Prostate gland (tissue), 2 donors: Measurements from ENCODE around the gene BZW2.

Source experiments
- POLR2A ChIP-seq: fragments of 450-650 bp; IDR thresholded peaks from one replicate; pipeline ENCODE4 v1.6.1; 2016; ENCODE audit warnings: antibody characterized with exemption, mild to moderate bottlenecking
- TF ChIP-seq, protein P1 (sequence below), 4 experiments: fragments of 200-600 bp in 2 of 4; fragments of 450-650 bp in 2 of 4; sonication (generic) in 2 of 4; IDR thresholded peaks; 1 replicate in 3 of 4; 2 replicates in 1 of 4; pipeline ENCODE4 v1.5.1; 2016 to 2019; ENCODE audit warnings: antibody characterized with exemption in 4 of 4, mild to moderate bottlenecking in 2 of 4, moderate library complexity in 2 of 4

DNA sequence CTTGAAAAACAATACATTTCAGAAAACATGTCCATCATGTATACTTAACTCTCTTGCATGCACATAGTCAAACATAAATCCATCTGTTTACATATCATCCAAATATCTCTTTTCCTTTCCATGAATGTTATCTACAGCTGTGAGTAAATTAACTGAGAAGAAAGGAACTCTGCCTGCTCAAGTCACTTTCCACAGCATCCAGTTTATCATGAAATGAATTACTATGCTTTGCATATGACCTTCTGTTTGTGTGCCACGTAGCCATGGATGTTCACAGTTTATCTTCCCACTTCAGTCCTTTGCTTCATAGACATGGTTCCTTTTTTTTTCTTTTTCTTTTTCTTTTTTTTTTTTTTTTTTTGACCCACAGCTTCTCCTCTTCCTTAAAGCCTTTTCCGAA lies 39.6 kb downstream of the BZW2 start:
- TF ChIP-seq POLR2A = no peak
- TF ChIP-seq, protein P1, sequence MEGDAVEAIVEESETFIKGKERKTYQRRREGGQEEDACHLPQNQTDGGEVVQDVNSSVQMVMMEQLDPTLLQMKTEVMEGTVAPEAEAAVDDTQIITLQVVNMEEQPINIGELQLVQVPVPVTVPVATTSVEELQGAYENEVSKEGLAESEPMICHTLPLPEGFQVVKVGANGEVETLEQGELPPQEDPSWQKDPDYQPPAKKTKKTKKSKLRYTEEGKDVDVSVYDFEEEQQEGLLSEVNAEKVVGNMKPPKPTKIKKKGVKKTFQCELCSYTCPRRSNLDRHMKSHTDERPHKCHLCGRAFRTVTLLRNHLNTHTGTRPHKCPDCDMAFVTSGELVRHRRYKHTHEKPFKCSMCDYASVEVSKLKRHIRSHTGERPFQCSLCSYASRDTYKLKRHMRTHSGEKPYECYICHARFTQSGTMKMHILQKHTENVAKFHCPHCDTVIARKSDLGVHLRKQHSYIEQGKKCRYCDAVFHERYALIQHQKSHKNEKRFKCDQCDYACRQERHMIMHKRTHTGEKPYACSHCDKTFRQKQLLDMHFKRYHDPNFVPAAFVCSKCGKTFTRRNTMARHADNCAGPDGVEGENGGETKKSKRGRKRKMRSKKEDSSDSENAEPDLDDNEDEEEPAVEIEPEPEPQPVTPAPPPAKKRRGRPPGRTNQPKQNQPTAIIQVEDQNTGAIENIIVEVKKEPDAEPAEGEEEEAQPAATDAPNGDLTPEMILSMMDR (IDR thresholded peaks at IDR 0.05) = no peak
